GM23338 (cell line): ENCODE results near the gene CYP2D6.

Experiments used
- EZH2 ChIP-seq: fragments of 200-600 bp; sonication (generic); IDR thresholded peaks from one replicate; pipeline ENCODE4 v1.8.0; 2017; ENCODE audit warnings: antibody characterized with exemption, mild to moderate bottlenecking, low read depth; ENCODE audit not compliant: unreplicated experiment
- POLR2AphosphoS5 ChIP-seq: IDR thresholded peaks from 2 replicates; pipeline ENCODE4 v1.6.1; 2016; ENCODE audit warnings: antibody characterized with exemption, low read depth
- TF ChIP-seq, protein P1 (sequence below), 2 experiments: fragments of 200-600 bp in 1 of 2; sonication (generic) in 1 of 2; conservative IDR thresholded peaks; 2 replicates each; pipeline versions ENCODE4 v1.5.1 to v1.6.1; 2016 to 2017; ENCODE audit warnings: antibody characterized with exemption in 2 of 2, low read depth in 2 of 2, mild to moderate bottlenecking in 2 of 2, moderate library complexity in 1 of 2

DNA sequence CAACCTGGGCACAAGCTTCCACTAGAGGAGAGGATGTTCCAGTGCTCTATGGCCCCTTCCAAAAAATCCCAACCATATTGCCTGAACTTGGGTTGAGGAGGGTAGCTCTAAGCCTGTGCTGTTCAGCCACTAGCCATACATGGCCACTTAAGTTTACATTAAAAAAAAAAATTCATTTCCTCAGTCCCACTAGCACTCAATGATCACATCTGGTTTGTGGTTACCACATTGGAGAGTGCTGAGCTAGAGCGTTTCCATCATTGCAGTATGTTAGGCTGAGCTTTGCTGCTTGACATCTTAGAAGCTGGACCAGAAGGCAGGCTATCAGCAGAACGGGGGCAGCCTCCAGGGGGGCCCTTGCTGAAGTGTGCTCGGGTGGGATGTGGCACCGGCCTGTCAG, 43.5 kb upstream of the CYP2D6 start:
- TF ChIP-seq, protein P1, sequence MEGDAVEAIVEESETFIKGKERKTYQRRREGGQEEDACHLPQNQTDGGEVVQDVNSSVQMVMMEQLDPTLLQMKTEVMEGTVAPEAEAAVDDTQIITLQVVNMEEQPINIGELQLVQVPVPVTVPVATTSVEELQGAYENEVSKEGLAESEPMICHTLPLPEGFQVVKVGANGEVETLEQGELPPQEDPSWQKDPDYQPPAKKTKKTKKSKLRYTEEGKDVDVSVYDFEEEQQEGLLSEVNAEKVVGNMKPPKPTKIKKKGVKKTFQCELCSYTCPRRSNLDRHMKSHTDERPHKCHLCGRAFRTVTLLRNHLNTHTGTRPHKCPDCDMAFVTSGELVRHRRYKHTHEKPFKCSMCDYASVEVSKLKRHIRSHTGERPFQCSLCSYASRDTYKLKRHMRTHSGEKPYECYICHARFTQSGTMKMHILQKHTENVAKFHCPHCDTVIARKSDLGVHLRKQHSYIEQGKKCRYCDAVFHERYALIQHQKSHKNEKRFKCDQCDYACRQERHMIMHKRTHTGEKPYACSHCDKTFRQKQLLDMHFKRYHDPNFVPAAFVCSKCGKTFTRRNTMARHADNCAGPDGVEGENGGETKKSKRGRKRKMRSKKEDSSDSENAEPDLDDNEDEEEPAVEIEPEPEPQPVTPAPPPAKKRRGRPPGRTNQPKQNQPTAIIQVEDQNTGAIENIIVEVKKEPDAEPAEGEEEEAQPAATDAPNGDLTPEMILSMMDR (conservative IDR thresholded peaks at IDR 0.05; ENCODE audit: low read depth in 2 of 2), result no peak
- TF ChIP-seq POLR2AphosphoS5 (no peak), EZH2 (no peak)
